GM19238 (cell line): Measurements from ENCODE around the gene TRPM3.
"Not testable (repeated sequence)": the region's sequence is repeated elsewhere in the genome, so short reads cannot be mapped to it uniquely, and the experiment has no call there.

Experiments used
- DNase-seq: peaks from one replicate; pipeline ENCODE4 v3.0.0; 2011; ENCODE audit warnings: low spot score; ENCODE audit not compliant: insufficient read length

Gene TRPM3

DNA sequence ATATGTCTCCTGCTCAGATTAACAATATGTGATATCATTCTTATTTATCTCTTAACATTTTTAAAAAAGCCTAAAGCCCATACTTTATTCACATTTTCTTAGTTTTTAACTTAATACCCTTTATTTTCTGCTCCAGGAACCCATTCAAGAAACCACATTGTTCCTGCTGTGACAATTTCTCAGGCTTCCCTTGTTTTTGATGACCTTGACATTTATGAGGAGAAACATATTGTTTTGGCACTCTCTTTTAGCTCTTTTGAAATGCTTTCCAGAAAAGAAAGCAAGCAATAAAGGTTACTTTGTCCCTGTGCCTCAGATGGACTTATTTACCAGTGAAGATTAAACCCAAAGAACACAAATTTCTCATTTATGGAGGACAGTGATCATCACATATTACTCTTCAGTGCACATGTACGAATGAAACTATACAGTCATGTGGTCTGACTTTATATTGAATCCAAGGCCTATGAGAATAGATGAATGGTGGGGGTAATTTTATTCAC, 445.5 kb downstream of the TRPM3 start:
- no peak for DNase-seq

DNA sequence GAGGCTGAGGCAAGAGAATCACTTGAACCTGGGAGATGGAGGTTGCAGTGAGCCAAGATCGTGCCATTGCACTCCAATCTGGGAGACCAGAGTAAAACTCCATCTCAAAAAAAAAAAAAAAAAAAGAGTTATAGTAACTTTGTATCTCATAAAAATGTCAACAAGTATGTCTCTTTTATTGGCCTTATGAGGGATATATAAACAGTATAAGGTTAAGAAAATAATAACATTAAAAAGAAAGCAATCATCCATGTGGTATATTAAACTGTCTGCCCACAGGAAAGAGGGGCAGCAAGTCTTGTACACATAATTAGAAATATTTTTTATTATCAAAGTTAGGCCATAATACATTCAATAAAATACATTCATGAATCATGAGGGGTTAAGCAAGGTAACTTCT, 447.6 kb downstream of the TRPM3 start:
- no peak for DNase-seq

- DNase-seq, result no peak
Observed at GRCh38 chr9:70672161-70672649, 449.2 kb downstream of the TRPM3 start.

DNA sequence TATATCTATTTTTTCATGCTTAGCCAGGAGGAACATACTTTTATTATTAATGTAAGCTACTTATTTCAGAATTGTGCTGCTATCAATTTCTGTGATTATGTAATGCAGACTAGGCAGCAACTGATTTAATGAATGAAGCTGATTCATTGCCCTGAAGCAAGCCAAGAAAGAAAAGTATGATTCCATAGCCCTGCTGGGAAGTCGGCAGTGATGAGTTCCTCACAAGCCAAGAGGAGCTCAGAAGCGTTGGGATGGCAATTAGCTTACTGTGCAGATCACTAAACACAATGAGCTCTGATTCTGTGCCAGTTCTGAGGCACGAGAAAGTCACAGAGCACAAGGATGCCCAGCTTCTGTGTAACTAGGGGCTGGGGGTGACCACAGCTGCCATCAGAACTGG, 452.7 kb downstream of the TRPM3 start:
- DNase-seq, result no peak

GRCh38 chr9:70658765-70659164, 462.7 kb downstream of the TRPM3 start:
- DNase-seq, result no peak

DNA sequence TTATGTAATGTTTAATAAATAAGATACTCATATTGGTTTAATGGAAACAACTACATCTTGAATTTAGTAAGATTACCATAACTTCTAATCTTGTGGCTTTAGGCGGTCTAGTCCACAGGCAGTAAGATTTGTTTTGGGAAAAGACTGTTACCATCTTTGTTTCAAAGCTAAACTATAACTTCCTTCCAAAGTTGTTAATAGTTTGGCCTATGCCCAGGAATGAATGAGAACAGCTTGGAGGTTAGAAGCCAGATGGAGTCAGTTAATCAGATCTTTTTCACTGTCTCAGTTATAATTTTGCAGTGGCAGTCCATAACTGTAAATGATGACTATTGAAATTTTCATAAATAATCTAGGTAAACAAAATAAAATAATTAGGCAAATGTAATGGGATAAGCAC, 465.1 kb downstream of the TRPM3 start:
- no peak for DNase-seq

- no peak for DNase-seq
Observed at GRCh38 chr9:70654144-70654543, 467.3 kb downstream of the TRPM3 start.

DNA sequence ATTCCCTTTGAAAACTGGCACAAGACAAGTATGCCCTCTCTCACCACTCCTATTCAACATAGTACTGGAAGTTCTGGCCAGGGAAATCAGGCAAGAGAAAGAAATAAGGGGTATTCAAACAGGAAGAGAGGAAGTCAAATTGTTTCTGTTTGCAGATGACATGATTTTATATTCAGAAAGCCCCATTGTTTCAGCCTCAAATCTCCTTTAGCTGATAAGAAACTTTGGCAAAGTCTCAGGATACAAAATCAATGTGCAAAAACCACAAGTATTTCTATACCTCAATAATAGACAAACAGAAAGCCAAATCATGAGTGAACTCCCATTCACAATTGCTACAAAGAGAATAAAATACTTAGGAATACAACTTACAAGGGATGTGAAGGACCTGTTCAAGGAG, 476.8 kb downstream of the TRPM3 start:
- DNase-seq, result not testable (repeated sequence)

GRCh38 chr9:70642341-70642740, 479.1 kb downstream of the TRPM3 start:
- no peak for DNase-seq

GRCh38 chr9:70641631-70642030, 479.8 kb downstream of the TRPM3 start:
- no peak for DNase-seq

DNA sequence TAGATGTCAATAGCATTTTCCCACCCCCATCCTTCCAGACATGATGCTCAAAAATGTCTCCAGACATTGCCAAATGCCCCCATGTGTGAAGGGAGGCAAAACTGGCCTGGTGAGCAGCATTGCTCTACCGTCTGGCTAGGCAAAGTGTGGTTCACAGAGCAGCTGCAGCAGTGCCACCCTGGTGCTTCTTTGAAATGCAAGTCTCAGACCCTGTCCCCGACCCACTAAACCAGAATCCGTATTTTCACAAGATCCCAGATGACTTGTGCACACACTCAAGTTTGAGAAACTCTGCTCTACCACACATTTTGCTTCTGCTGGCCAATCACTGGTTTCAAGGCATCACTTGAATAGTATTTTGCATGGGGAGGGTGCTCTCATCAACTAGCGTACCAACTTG, 480.4 kb downstream of the TRPM3 start:
- DNase-seq, result no peak

DNA sequence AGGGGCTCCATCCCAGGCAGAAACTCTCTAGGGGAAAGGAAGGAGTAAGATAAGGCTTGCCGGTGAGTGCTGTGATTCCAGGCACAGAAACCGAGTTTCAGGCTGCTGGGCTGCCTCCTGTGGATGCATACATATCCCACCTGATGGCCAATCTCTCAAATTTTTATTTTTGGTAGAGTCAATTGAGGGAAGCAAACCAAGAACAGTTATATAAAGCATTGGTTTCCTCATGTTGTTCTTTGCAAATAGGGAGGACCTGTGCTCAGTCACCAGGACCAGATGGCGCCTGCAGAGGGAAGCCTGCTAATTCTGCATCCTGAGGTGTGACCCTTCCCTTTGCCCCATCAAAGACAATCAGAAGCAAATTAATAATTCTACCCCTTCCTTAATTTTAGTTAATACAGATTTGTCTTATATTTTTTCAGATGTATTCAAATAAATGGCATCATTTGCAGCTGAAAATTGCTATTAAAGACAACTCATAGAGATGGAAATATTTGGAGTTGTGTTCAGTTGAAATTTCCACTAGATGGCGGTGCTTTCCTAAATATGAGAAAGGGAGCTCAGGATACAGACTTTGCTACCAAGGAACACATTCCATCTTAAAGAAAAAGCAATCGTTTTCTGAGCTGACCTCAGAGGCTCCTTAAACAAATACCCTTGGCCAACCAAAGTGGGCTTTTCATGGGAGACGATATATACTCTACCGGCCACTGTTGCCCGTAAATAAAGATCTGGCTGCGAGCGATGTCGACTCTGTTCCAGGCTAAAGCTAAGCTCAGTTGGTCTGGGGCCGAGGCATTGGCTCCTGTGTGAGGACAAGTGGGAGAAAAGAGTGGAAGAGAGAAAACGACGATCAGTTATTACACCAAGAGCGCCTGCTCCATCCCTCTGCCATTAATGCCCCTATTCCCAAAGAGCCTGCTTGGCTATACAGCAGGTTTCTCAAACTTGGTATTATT, 481.3 kb downstream of the TRPM3 start:
- no peak for DNase-seq

GRCh38 chr9:70635790-70636189, 485.6 kb downstream of the TRPM3 start:
- DNase-seq, result no peak

DNA sequence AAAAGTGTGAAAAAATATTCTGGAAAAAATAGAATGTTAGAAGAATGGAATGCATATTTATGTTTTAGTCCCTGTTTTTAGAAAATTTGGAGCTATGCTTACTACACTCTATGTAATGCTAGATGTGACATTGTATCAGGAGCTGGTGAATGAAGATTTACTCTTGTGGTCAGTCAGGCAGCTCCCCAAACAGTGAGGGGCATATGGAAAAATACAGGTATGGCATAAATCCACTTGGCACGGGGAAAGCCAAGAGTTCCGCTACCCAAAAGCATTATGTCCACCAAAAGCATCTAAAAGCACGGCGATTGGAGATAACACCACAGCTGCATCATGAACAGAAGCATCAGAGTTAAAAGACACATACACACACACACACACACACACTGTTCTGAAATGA, 486.7 kb downstream of the TRPM3 start:
- no peak for DNase-seq

- DNase-seq, result no peak
Observed at GRCh38 chr9:70630971-70631370, 490.4 kb downstream of the TRPM3 start.

DNA sequence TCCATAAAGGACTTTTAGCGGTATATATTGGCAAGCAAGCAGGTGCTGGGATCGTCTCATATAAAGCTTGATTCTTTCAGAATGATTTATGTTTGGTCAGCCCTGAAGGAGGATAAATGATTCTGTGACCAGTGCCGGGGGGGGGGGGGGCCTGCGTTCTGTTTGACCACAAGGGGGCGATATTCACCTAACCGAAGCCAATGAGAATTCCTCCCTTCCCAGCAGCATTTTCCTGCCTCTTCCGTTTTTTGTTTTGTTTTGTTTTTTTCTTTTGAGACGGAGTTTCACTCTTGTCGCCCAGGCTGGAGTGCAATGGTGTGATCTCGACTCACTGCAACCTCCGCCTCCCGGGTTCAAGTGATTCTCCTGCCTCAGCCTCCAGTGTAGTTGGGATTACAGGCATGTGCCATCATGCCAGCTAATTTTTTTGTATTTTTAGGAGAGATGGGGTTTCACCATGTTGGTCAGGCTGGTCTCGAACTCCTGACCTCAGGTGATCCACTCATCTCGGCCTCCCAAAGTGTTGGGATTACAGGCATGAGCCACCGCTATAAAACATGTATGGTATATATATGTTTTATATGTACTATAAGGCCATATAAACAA, 492.2 kb downstream of the TRPM3 start:
- not testable (repeated sequence) for DNase-seq

- DNase-seq, result no peak
Observed at GRCh38 chr9:70625078-70625477, 496.3 kb downstream of the TRPM3 start.

GRCh38 chr9:70618784-70619183, 502.6 kb downstream of the TRPM3 start:
- DNase-seq, result no peak

DNA sequence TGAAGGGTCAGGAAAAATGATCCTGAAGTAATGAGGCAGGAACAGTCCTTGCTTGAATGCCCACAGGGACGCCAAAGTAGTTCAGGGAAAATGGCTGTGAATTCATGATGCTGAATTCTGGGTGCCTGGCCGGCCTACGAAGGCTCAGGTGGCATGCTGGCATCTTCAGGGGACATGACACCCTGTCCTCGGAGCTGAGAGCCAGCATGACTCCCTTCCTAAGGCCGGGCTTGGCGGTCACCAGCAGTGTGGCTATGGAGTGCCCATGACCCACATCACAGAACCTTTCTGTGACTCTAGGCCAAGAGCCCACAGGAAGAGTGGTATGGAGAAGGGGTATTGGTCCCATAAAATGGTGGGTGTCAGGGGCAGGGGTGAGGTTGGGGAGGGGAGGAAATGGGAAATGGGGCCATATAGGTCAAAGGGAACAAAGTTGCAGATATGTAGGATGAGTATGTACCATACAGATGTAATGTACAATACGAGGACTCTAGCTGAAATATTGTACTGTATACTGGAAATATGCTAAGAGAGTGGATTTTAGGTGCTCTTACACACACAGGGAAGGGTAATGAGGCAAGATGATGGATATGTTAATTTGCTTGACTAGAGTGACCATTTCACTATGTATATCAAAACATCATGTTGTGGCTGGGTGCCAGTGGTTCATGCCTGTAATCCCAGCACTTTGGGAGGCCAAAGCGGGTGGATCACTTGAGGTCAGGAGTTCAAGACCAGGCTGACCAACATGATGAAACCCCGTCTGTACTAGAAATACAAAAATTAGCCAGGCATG, 504.2 kb downstream of the TRPM3 start:
- no peak for DNase-seq

- no peak for DNase-seq
Observed at GRCh38 chr9:70616228-70616990, 505.0 kb downstream of the TRPM3 start.
